Stimulated activated CD4-positive, alpha-beta T cell treated with anti-CD3 and anti-CD28 coated beads, Interleukin-12 subunit alpha, Interleukin-12 subunit beta, amount 100 ng/mL, for 24 hours (primary cell): ENCODE data around the gene S100A1.

Source experiments
- DNase-seq, 2 experiments: peaks; one replicate each; pipeline ENCODE4 v3.0.0-alpha.2; 2020; ENCODE audit warnings: low read depth in 2 of 2

Gene S100A1

DNA sequence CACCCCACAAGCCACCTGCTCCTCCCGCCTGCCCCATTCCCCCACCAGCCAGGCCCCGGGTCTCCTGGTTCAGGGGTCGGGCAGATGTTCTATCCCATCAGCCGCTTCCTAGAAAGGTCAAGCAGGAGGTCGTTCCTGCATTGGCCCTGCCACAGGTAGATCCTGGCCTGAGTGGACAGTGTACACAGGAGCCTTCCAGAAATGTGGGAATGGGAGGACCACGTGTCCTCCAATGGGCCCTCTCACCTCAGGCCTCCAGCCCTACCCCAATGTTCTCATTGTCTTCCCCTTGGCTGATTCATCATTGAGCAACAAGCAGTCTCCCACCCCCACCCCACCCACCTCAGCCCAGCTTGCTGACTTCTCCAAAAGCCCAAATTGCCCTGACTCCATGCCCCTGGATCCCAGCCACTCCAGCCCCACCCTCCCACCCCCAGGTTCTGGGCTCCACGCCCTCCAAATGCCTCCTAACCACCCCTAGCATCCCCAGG lies 17.4 kb upstream of the S100A1 start:
- no peak for DNase-seq

DNA sequence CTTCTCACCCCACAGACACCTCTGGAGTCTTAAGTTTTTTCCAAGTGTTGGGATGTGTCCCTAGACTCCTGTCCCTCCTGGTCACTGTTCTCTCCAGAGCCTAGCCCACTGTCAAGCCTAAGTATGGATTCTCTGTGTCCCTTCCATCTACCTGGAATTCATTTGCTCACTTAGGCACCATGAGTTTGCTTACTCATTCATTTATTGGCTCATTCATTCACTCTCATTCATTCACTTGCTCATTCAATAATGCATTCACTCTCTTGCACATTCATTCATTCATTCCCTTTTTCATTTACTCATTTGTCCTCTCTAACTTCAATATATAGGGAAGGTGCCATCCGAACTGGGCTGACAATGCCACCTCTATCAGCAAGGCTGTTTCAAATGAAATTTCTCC lies 16.9 kb upstream of the S100A1 start:
- no peak for DNase-seq

DNA sequence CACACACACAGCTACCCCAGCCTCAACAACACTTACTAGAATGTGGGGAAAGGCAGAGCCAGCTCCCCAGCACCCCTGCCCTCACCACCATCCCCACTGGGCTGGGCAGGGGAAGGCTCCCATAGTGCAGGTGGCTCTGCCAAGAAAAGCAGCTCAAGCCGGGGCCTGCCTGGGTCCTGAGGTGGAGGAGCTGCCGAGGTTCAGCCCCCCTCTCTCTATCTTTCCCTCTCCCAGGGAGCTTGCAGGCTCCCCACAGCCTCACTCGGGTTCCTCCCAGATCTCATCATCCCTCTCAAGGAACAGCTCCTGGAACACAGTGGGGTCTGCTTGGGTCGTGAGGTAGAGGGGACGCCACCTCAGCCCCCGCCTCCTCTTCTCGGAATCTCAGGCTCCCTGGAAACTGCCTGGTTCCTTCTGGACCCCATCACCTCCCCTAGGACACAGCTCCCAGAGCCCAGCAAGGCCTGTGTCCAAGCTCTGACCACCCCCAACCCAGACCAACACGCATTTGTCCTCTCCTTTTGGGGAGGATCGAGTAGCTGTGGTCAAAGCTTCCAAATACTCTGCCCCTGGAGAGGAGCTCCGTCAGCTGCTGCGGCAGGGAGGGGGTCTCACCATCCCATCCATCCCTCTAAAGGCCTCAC lies 16.0 kb upstream of the S100A1 start:
- DNase-seq, result no peak

DNA sequence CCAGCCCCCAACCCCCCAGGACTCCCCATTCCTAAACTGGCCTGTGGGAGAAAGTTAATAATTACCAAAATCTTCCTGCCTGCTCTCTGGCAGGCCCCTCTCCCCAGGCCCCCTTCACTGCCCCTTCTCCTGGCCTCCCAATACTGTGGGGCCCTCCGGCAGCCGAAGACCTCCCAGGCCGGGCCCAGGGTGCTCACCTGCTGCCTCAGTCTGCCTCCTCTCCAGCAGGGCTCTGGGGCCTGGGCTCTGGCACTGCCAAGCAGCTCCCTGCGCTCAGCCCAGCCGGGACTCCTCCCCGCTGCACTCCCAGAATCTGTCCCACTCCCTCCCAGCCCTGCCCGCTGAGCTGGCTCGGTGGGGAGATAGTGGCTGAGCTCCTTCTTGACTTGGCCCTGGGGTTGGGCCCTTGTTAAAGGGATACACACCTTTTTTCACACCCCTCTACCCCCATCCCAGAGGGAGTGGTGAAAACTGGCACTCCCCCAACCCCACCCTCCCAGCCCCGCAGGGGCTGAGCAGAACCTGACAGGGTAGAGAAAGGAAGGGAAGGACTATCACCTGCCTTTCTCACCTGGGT lies 15.4 kb upstream of the S100A1 start, which contains the start of gene S100A16:
S100A16 (minus strand) TSS at position 383 of the 577 bp plus-strand sequence. CDS start 4,986 bp downstream, outside the sequence.
- no peak for DNase-seq

GRCh38 chr1:153613406-153613805 lies 14.8 kb upstream of the S100A1 start:
- DNase-seq, result no peak

GRCh38 chr1:153614189-153614900 lies 13.9 kb upstream of the S100A1 start:
- no peak for DNase-seq

DNA sequence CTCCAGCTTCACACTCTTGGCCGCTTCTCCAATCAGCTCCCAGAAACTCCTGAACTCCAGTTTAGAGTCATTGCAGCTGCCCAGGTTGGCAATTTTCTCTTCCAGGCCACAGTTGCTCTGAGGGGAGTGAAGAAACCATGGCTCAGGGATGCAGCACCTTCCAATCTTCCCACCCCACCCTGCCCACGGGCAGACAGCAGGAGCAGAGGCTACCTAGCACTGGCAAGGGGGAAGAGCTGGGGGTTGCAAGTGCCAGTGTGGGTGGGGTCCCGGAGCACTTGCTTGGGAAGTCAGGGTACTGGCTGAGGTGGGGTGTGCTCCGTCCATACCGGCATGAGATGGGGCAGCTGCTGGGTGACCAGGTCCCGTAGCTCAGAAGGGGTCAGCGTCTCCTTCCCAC lies 13.3 kb upstream of the S100A1 start:
- DNase-seq, result no peak

DNA sequence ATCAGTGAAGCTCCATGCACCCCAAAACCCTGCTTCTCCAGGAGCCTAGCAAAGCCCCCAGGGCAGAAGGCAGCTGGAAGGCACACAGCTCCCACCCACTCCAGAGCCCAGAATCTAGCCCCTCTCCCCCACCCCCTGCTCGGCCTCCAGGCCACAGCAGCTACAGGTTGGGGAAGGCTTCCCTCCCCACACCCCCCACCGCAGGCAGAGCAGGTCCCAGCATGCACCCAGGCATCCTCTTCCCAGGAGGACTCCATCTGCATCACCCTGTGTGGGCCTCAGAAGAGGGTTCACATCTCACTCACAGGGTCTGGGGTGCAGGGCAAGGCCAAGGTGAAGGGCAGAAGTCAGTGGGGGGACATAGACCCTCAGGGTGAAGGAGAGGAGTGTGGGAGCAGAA lies 12.8 kb upstream of the S100A1 start:
- no peak for DNase-seq

DNA sequence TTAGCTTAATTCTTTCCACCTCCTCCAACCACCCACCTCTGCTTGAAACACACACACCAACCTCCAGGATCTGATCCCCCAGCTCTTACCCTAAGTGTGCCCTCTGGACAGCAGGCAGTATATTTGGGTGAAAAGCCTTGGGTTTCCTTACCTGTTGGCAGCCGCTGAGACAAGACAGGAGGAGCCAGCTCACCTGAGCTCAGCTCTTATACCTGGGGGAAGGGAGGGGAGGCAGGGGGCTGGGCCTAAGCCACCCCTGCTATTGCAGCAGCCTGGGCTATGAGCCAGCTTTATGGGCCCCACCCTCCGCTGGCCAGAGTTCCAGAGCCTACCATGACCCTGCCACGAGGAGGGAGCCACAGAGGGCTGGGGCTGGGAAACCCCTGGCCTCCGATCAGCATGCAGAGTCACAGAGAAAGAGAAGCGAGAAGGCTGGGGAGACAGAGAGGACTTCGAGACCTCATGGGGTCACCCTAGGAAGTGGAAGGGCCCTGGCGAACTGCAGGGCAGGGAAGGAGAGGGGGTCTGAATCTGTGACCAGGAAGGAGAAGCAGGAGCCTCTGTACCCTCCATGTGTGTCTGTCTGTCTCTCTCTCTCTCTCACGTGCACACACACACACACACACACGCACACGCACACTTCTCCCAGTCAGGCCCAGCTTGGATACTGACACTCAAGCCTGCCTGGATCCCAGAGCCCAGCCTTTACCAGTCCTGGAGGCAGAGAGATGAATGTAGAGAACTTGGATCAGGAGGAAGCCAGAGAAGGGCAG lies 11.9 kb upstream of the S100A1 start, which contains the start of gene S100A14:
S100A14 (minus strand) TSS at position 182 of the 773 bp plus-strand sequence. CDS start 467 bp downstream, outside the sequence.
- no peak for DNase-seq

GRCh38 chr1:153616917-153617311 lies 11.3 kb upstream of the S100A1 start:
- DNase-seq, result no peak

DNA sequence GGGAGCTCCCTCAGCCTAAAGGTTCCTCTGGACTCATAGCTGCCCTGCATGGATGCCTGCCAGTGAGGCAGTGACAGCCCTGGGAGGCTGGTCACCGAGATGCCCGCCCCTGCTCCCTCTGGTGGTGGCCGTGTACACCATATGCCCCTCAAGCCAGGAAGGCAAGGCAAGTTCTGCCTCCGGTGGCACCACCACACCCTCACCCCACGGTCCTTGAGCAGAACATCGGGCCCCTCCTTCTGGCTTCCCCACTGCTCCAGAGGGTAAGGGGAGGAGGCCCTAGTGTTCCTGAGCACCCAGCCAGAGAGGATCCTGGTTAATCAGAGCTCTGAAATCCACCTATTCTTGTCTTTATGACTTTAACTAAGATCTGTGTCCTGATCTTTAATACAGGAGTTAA lies 10.6 kb upstream of the S100A1 start:
- no peak for DNase-seq

- no peak for DNase-seq
These were observed 9.1 kb upstream of the S100A1 start for GRCh38 chr1:153619171-153619570.

GRCh38 chr1:153623101-153623500 lies 5.1 kb upstream of the S100A1 start:
- no peak for DNase-seq

DNA sequence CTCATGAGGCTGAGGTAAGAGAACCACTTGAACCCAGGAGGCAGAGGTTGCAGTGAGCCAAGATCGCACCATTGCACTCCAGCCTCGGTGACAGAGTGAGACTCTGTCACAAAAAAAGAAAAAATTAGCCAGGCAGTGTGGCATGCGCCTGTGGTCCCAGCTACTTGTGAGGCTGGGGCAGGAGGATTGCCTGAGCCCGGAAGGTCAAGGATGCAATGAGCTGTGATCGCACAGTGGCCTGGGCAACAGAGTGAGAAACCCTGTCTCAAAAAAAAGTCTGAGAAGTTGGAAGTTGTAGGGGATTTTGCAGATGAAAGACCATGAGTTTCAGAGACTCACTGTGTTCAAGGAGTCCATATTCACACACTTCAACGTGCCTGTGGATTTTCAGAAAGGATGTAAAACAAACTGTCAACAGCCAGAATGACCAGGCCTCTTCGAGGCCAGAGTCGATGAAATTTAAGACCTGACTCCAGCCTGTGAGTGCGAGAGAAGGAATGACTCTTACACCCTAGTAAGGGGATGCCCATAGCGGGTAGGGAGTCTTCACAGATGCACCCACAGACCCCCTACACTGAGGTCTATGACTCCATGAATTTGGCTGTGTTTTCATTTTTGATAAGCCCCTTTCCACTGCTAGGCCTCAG lies 3.1 kb upstream of the S100A1 start:
- no peak for DNase-seq

DNA sequence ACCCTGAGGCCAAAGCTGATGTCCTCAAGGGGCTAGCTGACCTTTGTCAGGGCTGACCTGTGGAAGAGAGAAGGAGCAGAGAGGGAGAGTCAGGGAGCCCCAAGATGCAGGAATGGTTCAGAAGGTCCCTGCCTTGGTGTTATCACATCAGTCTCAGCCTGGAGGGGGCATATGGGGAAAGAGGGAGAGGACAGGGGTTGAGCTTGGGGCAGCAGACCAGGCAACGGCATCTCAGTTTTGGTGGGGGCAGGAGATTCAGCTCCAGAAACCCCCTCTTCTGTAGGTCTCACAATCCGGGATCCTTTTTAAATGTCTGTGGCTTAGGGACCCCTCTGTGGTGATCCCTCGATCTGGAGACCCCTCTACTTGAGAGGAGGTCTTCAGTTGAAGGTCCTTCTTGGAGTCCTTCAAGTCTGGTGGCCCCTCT lies 1.7 kb upstream of the S100A1 start:
- DNase-seq, result no peak

DNA sequence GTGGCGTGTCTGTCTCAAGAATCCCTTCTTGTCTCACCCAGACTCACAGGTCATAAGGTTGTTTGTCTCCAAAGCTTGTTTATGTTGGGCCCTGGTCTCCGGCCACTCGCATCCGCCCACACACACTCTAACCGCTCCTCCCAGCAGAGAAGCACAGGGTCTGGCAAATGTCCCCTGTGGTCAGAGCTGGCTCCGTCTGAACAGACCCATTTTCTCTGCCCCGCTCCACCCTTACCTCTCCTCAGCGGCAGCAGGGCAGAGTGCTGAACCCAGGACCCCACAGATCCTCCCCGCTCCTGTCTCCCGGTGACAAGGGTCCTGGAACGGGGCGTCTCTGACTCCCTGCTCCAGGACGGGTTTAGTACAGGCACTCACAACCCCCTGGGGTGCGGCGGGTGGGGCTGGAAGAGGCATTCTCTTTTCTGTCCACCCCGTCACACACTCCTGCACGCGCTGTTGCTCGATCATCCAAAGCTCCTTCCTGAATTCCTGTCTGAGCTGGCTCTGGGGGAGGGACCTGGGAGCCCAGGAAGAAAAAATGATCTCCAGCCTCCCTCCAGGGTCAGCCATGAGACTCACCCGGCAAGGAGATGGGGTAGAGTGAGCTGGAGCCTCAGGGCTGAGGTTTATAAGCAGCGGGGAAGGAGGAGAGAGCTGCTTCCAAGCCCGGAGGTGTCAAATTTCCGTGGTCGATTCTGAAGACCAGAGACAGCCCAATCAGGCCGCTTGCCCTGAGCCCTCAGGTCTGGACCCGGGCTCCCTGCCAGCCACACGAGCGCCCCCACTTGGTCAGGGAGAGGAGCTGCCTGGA lies 1.1 kb upstream of the S100A1 start, which contains the start of gene S100A13:
S100A13 (minus strand) TSS at position 602 of the 811 bp plus-strand sequence. CDS start 1,033 bp downstream, outside the sequence.
- DNase-seq, result no peak

- DNase-seq, result no peak
These were observed 556 bp downstream of the S100A1 start for GRCh38 chr1:153628638-153629342.

GRCh38 chr1:153629343-153629665 lies 1.1 kb downstream of the S100A1 start:
- no peak for DNase-seq

GRCh38 chr1:153629971-153630370 lies 1.7 kb downstream of the S100A1 start:
- DNase-seq, result no peak

DNA sequence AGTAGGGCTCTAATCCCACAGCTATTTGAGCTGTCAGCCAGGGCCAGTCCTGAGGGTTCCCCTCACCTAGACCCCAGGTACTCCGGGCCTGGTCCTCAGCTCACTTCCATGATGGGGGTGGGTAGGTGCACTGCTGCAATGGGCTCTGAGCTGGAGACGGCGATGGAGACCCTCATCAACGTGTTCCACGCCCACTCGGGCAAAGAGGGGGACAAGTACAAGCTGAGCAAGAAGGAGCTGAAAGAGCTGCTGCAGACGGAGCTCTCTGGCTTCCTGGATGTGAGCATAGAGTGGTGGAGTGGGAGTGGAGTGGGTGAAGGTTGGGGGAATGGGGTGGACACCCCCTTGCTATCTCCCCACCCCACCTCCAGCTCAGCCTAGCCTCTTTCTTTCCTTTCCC lies 2.1 kb downstream of the S100A1 start:
- DNase-seq, result no peak
